ENCODE results near the gene RAMAC.
A peak's percentile ranks its signal among the peaks of the same experiment; 100 is the strongest.
"Not testable (repeated sequence)": the region's sequence is repeated elsewhere in the genome, so short reads cannot be mapped to it uniquely, and the experiment has no call there.

RAMAC gene

GRCh38 chr15:82968066-82968465 is 17.9 kb upstream of the RAMAC start:
- DNase-seq (ENCODE audit: low spot score): no peak

DNA sequence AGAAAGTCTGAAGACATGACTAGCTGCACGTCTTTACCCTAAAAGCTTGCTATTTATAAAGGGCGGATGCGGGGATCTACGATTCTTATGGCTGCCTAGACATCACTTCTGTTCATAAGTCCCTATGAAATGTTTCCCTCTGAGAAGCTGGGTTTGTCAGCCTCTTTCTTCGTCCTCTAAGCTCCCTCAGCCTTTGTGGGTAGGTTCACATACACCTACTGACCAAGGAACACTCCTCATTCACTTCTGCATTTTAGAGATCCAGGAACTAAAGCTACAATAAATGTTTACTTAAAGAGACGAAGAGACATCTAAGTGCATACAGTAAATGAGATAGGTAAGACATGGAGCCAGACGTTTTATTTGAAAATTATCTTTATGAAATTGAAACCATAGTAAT is 16.7 kb upstream of the RAMAC start:
- no peak for DNase-seq (ENCODE audit: low spot score)

DNA sequence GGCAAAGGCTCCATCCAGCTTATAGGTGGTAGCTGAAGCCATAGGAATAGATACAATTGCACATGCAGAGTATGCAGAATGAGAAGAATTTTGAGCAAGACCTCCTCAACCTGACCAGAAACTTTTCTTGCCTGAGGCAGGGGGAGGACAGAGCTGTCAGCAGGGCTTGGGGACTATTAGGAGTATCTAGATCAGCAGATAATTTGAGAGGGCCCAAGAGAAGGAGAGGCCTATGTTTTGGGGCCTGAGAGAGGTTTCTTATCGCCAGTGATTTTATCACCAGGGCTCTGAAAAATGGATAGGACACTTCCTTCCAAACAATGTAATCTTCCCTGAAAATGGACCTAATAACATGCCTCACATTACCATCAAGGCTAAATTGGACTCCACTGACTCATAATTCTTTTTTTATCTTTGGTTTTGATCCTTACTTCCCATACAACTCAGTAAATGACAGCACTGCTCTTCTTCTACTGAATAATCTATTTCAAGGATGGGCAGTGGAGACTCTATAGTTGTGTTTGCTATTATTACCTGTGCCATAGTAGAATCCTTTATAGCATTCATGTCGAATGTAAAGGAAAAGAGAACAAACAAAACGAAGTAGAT is 15.8 kb upstream of the RAMAC start:
- DNase-seq (ENCODE audit: low spot score): no peak

GRCh38 chr15:82970696-82971095 is 15.3 kb upstream of the RAMAC start:
- DNase-seq (ENCODE audit: low spot score): no peak

- DNase-seq (ENCODE audit: low spot score): no peak
Measured at GRCh38 chr15:82971218-82971984, 14.6 kb upstream of the RAMAC start.

DNA sequence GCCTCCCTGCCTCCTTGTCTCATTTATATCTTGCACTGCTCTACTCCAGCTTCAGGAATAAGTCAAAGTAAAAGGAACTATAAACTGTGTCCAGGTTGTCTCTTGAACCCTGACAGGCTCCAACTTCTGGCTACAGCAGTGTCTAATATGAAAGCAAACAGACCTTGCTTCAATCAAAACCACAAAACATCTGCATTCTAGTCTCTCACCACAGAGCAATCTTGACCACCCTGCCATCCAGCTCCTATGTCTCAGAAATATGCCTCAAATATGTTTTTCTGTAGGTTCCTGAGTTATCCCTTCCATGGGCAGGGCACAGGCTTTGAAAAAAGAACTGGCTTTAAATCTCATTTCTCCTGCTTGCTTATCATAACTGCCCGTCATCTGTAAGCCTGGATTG is 13.0 kb upstream of the RAMAC start:
- DNase-seq (ENCODE audit: low spot score): no peak

- no peak for DNase-seq (ENCODE audit: low spot score)
Measured at GRCh38 chr15:82977076-82977475, 8.9 kb upstream of the RAMAC start.

DNA sequence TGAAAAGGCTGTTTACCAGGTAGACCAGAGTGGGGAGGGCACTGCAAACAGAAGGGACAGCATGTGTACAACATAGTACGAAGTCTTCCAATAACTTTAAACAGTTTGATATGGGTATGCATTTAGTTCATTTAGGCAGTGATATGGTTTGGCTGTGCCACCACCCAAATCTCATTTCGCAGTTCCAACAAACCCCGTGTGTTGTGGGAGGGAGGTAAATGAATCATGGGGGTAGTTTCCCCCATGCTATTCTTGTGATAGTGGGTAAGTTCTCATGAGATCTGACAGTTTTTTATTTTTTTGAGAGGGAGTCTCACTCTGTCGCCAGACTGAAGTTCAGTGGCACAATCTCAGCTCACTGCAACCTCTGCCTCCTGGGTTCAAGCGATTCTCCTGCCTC is 7.6 kb upstream of the RAMAC start:
- no peak for DNase-seq (ENCODE audit: low spot score)

GRCh38 chr15:82979726-82980125 is 6.3 kb upstream of the RAMAC start:
- no peak for DNase-seq (ENCODE audit: low spot score)

GRCh38 chr15:82980981-82981380 is 5.0 kb upstream of the RAMAC start:
- DNase-seq (ENCODE audit: low spot score): no peak

DNA sequence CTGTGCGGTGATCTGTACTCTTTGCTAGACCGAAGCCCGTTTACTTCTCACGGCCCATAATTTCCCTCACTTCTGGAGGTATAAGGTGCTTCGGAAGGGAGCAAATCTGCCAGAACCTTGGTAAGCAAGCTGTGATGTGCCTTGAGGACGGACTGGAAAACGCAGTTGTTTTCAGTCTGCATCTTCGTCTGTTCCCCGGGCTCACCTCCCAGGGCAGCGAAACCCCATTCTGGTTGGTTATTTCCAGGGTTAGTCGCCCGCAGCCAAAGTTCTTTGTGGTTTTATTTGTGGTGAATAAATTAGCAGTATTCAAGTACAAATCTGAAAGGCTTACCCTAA is 401 bp downstream of the RAMAC start:
- peak; percentile 38 for DNase-seq (ENCODE audit: low spot score)

- DNase-seq (ENCODE audit: low spot score): no peak
Measured at GRCh38 chr15:82992436-82992998, 6.5 kb downstream of the RAMAC start.

DNA sequence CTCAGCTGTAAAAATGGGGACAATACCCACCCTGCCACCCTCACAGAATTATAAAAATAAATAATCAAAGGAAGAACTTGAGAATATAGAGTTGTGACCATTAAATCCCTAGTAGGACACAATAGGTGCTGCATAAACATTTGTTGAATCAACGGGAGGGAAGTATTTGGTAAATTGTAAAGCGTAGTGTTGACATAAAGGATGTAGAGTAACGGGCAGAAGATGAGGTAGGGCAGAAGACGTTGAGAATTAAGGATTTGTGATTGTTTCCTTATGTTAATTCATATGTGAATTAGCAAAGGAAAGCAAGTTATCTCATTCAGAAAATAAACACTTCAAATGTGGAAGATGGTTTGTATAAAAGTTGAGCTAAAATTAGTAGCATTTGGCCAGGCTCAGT is 7.1 kb downstream of the RAMAC start:
- no peak for DNase-seq (ENCODE audit: low spot score)

GRCh38 chr15:82995076-82995475 is 9.1 kb downstream of the RAMAC start:
- no peak for DNase-seq (ENCODE audit: low spot score)

GRCh38 chr15:82995938-82996337 is 9.9 kb downstream of the RAMAC start:
- DNase-seq (ENCODE audit: low spot score): peak; percentile 28

DNA sequence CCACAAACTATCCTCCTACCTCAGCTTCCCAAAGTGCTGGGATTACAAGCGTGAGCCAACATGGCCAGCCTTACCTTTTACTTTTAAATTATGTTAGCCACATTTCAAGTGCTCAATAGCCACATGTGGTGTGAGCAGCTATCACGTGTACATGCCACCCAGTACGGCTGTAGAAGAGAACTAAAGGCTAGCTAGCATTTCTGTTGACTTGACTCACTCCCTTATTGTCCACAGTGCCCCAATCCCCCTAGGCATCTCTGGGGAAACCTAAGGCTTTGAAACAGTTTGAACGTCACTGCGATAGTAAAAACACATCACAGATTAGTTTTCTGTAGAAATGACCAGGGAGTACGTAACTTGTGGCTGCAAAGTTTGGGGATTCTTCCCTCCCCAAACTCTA is 13.4 kb downstream of the RAMAC start:
- no peak for DNase-seq (ENCODE audit: low spot score)

- DNase-seq (ENCODE audit: low spot score): peak; percentile 83
Measured at GRCh38 chr15:82999905-83000671, 14.1 kb downstream of the RAMAC start.

GRCh38 chr15:83000672-83001031 is 14.6 kb downstream of the RAMAC start:
- DNase-seq (ENCODE audit: low spot score): not testable (repeated sequence)

DNA sequence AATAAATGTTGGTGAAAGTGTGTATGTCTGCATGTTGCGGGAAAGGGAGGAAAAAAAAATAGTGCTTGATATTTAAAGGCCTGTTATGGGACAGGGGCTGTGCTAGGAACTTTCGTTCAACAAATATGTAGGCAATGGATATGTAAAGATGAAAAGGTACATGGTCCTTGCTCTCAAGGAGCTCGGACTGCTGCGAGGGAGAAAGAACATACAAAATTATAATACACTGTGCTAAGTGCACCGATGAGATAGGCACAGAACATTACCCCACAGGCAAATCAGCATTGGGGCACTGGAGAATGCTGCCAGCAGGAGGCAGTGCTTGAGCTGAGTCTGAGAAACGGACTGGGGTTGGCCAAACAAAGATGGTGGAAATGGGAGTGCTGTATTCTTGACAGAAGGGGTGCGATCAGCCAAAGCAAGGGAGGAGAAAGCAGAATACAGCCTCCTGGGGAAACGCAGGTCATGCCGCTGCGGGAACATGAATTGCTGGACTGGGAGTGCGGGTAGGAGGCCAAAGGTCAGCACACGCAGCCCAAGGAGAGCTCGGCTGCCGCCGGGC is 24.8 kb downstream of the RAMAC start:
- DNase-seq (ENCODE audit: low spot score): peak; percentile 83

GRCh38 chr15:83011271-83012075 is 25.5 kb downstream of the RAMAC start, which contains the start of gene C15orf40:
Gene C15orf40 (minus strand): TSS chr15:83011639. CDS start chr15:83011607, 32 bp downstream.
- DNase-seq (ENCODE audit: low spot score): peak; percentile 93

DNA sequence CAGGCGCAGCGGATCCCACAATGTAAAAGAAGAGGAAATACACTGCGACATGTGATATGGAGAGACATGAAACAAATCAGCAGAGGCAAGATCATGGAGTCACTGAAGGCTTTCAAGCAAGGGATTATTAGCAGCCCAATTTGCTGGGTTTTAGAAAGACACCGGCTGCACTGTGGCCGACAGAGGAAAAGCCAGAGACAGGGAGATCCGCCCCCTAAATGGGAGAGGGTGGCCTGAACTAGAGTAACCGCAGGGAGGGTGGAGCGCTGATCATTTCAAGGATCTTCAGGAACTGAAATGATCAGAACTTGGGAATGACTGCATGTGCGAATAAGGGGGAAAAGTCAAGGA is 26.0 kb downstream of the RAMAC start:
- DNase-seq (ENCODE audit: low spot score): no peak

- no peak for DNase-seq (ENCODE audit: low spot score)
Measured at GRCh38 chr15:83012636-83013035, 26.6 kb downstream of the RAMAC start.
